GM23338 (cell line): ENCODE data around the gene MLX. TPM values are rescaled to one million over a fixed set of nuclear protein-coding genes. Genes with fewer than 3 reads are reported as not detected.

Experiments used
- ATAC-seq: fragments of 200-7000 bp; cut with Tn5 transposase; 3 replicates; pipeline ENCODE4 v1.9.1; 2020
- DNase-seq: peaks from one replicate; pipeline ENCODE4 v3.0.0-alpha.2; 2015; ENCODE audit warnings: low spot score
- H2AFZ ChIP-seq: fragments of 200-600 bp; sonication (generic); 2 replicates; pipeline ENCODE4 v1.8.0; 2016; ENCODE audit warnings: antibody characterized with exemption, mild to moderate bottlenecking, moderate library complexity
- H3F3A ChIP-seq: fragments of 200-600 bp; sonication (generic); replicated peaks from 2 replicates; pipeline ENCODE4 v1.8.0; 2017; ENCODE audit warnings: antibody characterized with exemption, mixed run types, low read depth
- H3K27ac ChIP-seq: fragments of 200-600 bp; sonication (generic); 2 replicates; pipeline ENCODE4 v1.6.1; 2016; ENCODE audit warnings: low read depth
- H3K27me3 ChIP-seq: fragments of 200-600 bp; sonication (generic); 2 replicates; pipeline ENCODE4 v1.8.0; 2016; ENCODE audit warnings: mild to moderate bottlenecking, mixed run types, moderate library complexity; ENCODE audit not compliant: insufficient read depth
- H3K36me3 ChIP-seq: fragments of 200-600 bp; sonication (generic); 2 replicates; pipeline ENCODE4 v1.8.0; 2016; ENCODE audit warnings: mild to moderate bottlenecking; ENCODE audit not compliant: insufficient read depth
- H3K4me1 ChIP-seq: fragments of 200-600 bp; sonication (generic); 2 replicates; pipeline ENCODE4 v1.8.0; 2016; ENCODE audit warnings: mild to moderate bottlenecking, moderate library complexity; ENCODE audit not compliant: insufficient read depth
- H3K4me2 ChIP-seq: fragments of 200-600 bp; sonication (generic); 2 replicates; pipeline ENCODE4 v1.7.1; 2017; ENCODE audit warnings: mixed run types
- H3K4me3 ChIP-seq: fragments of 200-600 bp; sonication (generic); 2 replicates; pipeline ENCODE4 v1.6.1; 2016; ENCODE audit warnings: mixed run types
- H3K79me2 ChIP-seq: fragments of 200-600 bp; sonication (generic); replicated peaks from 2 replicates; pipeline ENCODE4 v1.8.0; 2017; ENCODE audit warnings: mild to moderate bottlenecking; ENCODE audit not compliant: insufficient read depth
- H3K9me2 ChIP-seq: fragments of 200-600 bp; sonication (generic); 2 replicates; pipeline ENCODE4 v1.8.0; 2017; ENCODE audit not compliant: insufficient read depth
- H4K20me1 ChIP-seq: fragments of 200-600 bp; sonication (generic); replicated peaks from 2 replicates; pipeline ENCODE4 v1.8.0; 2017; ENCODE audit warnings: mild to moderate bottlenecking; ENCODE audit not compliant: insufficient read depth
- H3K27ac Mint-ChIP-seq: 2 replicates; pipeline ENCODE4 v1.8.0; 2020; ENCODE audit warnings: inconsistent platforms, mild to moderate bottlenecking, moderate library complexity, mixed read lengths
- H3K27me3 Mint-ChIP-seq: 3 replicates; pipeline ENCODE4 v1.8.0; 2022; ENCODE audit warnings: low read depth, mild to moderate bottlenecking, moderate library complexity, mixed read lengths, inconsistent platforms; ENCODE audit not compliant: insufficient read depth, poor library complexity
- H3K36me3 Mint-ChIP-seq: 3 replicates; pipeline ENCODE4 v1.8.0; 2021; ENCODE audit warnings: low read depth, mild to moderate bottlenecking, inconsistent platforms, moderate library complexity, mixed read lengths
- H3K4me1 Mint-ChIP-seq: 3 replicates; pipeline ENCODE4 v1.8.0; 2020; ENCODE audit warnings: mild to moderate bottlenecking, inconsistent platforms, mixed read lengths
- H3K4me3 Mint-ChIP-seq: 3 replicates; pipeline ENCODE4 v1.8.0; 2021; ENCODE audit warnings: moderate library complexity, mild to moderate bottlenecking, inconsistent platforms, mixed read lengths
- H3K9me3 Mint-ChIP-seq: 3 replicates; pipeline ENCODE4 v1.8.0; 2020; ENCODE audit warnings: moderate library complexity, mild to moderate bottlenecking, inconsistent platforms, mixed read lengths
- CREB1 ChIP-seq: fragments of 250-450 bp; sonication (Bioruptor Pico); IDR thresholded peaks from 2 replicates; pipeline ENCODE4 v1.5.0; 2020; ENCODE audit warnings: low read depth, mild to moderate bottlenecking, moderate library complexity
- CTCF ChIP-seq, 2 experiments: fragments of 200-600 bp in 1 of 2; sonication (generic) in 1 of 2; conservative IDR thresholded peaks; 2 replicates each; pipeline versions ENCODE4 v1.5.1 to v1.6.1; 2016 to 2017; ENCODE audit warnings: antibody characterized with exemption in 2 of 2, low read depth in 2 of 2, mild to moderate bottlenecking in 2 of 2, moderate library complexity in 1 of 2
- EZH2 ChIP-seq: fragments of 200-600 bp; sonication (generic); IDR thresholded peaks from one replicate; pipeline ENCODE4 v1.8.0; 2017; ENCODE audit warnings: antibody characterized with exemption, mild to moderate bottlenecking, low read depth; ENCODE audit not compliant: unreplicated experiment
- EZH2phosphoT487 ChIP-seq: fragments of 200-600 bp; sonication (generic); IDR thresholded peaks from one replicate; pipeline ENCODE4 v1.8.1; 2018; ENCODE audit warnings: antibody characterized with exemption; ENCODE audit not compliant: unreplicated experiment
- JUNB ChIP-seq: IDR thresholded peaks from one replicate; pipeline ENCODE4 v1.6.1; 2016; ENCODE audit warnings: antibody characterized with exemption; ENCODE audit not compliant: unreplicated experiment
- NANOG ChIP-seq: IDR thresholded peaks from 2 replicates; pipeline ENCODE4 v1.6.1; 2016; ENCODE audit warnings: antibody characterized with exemption, borderline replicate concordance
- POLR2AphosphoS5 ChIP-seq: IDR thresholded peaks from 2 replicates; pipeline ENCODE4 v1.6.1; 2016; ENCODE audit warnings: antibody characterized with exemption, low read depth
- STAT1 ChIP-seq: IDR thresholded peaks from one replicate; pipeline ENCODE4 v1.6.1; 2016; ENCODE audit warnings: antibody characterized with exemption; ENCODE audit not compliant: unreplicated experiment
- ZNF114 ChIP-seq: fragments of 250-450 bp; sonication (Bioruptor Pico); IDR thresholded peaks from 2 replicates; pipeline ENCODE4 v1.5.0; 2020; ENCODE audit warnings: mild to moderate bottlenecking, moderate library complexity
- ZNF331 ChIP-seq: fragments of 250-450 bp; sonication (Bioruptor Pico); IDR thresholded peaks from 2 replicates; pipeline ENCODE4 v1.5.0; 2020; ENCODE audit warnings: low read depth, mild to moderate bottlenecking, moderate library complexity
- polyA plus RNA-seq: library from polyadenylated mRNA; unstranded; fragments of >200 nt; fragmentation: Nextera tagmentation; extraction: Ambion mirVana; gene quantifications from 2 replicates; pipeline ENCODE4 v1.2.1, GENCODE V29; 2016
- total RNA-seq: library from RNA; depleted of rRNA; stranded (reverse); fragments of >200 nt; shearing (Covaris generic); gene quantifications from 2 replicates; pipeline ENCODE4 v1.2.3, GENCODE V29; 2014
- TF ChIP-seq, protein P1 (sequence below): IDR thresholded peaks from 2 replicates; pipeline ENCODE4 v1.6.1; 2016; ENCODE audit warnings: antibody characterized with exemption
- TF ChIP-seq, protein P2 (sequence below): fragments of 250-450 bp; sonication (Bioruptor Pico); IDR thresholded peaks from 2 replicates; pipeline ENCODE4 v1.5.0; 2020; ENCODE audit warnings: mild to moderate bottlenecking, moderate library complexity
- TF ChIP-seq, protein P3 (sequence below): IDR thresholded peaks from one replicate; pipeline ENCODE4 v1.6.1; 2018; ENCODE audit warnings: antibody characterized with exemption; ENCODE audit not compliant: unreplicated experiment

The MLX gene
- total and polyA plus RNA-seq, 2 experiments from 2014 or later, result 33.2 to 34.1 TPM

- Histone ChIP-seq H3K4me2 (no peak overlapping the region), H3K36me3 (peaks cover 17% of the 10 kb centered on the region), H3K9me2 (no peaks in the 10 kb centered on the region), H3K4me3 (no peak overlapping the region), H2AFZ (no peak overlapping the region), H3K79me2 (peaks cover 13% of the 10 kb centered on the region), H4K20me1 (peaks cover 17% of the 10 kb centered on the region), H3K27ac (no peak overlapping the region), H3F3A (peaks cover 8% of the 10 kb centered on the region; the same call in 1 of the 2 replicates), H3K27me3 (no peaks in the 10 kb centered on the region), H3K4me1 (peaks cover 12% of the 10 kb centered on the region)
- Mint-ChIP-seq H3K4me1 (peaks cover 9% of the 10 kb centered on the region; the same call in 2 of the 3 replicates), H3K9me3 (no peaks in the 10 kb centered on the region; the same call in 2 of the 3 replicates), H3K27ac (no peak overlapping the region), H3K27me3 (peaks cover 7% of the 10 kb centered on the region), H3K36me3 (peaks cover 50% of the 10 kb centered on the region), H3K4me3 (no peak overlapping the region)
- DNase-seq (no peak), ATAC-seq (no peak)
- TF ChIP-seq ZNF331 (CRISPR knock-in tag) (no peak), NANOG (no peak), ZNF114 (no peak), EZH2 (no peak), STAT1 (no peak), CREB1 (CRISPR knock-in tag) (no peak), EZH2phosphoT487 (no peak), JUNB (no peak), CTCF (conservative IDR thresholded peaks at IDR 0.05; ENCODE audit: low read depth in 2 of 2) (no peak), POLR2AphosphoS5 (no peak)
- TF ChIP-seq, protein P1, sequence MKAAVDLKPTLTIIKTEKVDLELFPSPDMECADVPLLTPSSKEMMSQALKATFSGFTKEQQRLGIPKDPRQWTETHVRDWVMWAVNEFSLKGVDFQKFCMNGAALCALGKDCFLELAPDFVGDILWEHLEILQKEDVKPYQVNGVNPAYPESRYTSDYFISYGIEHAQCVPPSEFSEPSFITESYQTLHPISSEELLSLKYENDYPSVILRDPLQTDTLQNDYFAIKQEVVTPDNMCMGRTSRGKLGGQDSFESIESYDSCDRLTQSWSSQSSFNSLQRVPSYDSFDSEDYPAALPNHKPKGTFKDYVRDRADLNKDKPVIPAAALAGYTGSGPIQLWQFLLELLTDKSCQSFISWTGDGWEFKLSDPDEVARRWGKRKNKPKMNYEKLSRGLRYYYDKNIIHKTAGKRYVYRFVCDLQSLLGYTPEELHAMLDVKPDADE, result no peak
- TF ChIP-seq, protein P2, sequence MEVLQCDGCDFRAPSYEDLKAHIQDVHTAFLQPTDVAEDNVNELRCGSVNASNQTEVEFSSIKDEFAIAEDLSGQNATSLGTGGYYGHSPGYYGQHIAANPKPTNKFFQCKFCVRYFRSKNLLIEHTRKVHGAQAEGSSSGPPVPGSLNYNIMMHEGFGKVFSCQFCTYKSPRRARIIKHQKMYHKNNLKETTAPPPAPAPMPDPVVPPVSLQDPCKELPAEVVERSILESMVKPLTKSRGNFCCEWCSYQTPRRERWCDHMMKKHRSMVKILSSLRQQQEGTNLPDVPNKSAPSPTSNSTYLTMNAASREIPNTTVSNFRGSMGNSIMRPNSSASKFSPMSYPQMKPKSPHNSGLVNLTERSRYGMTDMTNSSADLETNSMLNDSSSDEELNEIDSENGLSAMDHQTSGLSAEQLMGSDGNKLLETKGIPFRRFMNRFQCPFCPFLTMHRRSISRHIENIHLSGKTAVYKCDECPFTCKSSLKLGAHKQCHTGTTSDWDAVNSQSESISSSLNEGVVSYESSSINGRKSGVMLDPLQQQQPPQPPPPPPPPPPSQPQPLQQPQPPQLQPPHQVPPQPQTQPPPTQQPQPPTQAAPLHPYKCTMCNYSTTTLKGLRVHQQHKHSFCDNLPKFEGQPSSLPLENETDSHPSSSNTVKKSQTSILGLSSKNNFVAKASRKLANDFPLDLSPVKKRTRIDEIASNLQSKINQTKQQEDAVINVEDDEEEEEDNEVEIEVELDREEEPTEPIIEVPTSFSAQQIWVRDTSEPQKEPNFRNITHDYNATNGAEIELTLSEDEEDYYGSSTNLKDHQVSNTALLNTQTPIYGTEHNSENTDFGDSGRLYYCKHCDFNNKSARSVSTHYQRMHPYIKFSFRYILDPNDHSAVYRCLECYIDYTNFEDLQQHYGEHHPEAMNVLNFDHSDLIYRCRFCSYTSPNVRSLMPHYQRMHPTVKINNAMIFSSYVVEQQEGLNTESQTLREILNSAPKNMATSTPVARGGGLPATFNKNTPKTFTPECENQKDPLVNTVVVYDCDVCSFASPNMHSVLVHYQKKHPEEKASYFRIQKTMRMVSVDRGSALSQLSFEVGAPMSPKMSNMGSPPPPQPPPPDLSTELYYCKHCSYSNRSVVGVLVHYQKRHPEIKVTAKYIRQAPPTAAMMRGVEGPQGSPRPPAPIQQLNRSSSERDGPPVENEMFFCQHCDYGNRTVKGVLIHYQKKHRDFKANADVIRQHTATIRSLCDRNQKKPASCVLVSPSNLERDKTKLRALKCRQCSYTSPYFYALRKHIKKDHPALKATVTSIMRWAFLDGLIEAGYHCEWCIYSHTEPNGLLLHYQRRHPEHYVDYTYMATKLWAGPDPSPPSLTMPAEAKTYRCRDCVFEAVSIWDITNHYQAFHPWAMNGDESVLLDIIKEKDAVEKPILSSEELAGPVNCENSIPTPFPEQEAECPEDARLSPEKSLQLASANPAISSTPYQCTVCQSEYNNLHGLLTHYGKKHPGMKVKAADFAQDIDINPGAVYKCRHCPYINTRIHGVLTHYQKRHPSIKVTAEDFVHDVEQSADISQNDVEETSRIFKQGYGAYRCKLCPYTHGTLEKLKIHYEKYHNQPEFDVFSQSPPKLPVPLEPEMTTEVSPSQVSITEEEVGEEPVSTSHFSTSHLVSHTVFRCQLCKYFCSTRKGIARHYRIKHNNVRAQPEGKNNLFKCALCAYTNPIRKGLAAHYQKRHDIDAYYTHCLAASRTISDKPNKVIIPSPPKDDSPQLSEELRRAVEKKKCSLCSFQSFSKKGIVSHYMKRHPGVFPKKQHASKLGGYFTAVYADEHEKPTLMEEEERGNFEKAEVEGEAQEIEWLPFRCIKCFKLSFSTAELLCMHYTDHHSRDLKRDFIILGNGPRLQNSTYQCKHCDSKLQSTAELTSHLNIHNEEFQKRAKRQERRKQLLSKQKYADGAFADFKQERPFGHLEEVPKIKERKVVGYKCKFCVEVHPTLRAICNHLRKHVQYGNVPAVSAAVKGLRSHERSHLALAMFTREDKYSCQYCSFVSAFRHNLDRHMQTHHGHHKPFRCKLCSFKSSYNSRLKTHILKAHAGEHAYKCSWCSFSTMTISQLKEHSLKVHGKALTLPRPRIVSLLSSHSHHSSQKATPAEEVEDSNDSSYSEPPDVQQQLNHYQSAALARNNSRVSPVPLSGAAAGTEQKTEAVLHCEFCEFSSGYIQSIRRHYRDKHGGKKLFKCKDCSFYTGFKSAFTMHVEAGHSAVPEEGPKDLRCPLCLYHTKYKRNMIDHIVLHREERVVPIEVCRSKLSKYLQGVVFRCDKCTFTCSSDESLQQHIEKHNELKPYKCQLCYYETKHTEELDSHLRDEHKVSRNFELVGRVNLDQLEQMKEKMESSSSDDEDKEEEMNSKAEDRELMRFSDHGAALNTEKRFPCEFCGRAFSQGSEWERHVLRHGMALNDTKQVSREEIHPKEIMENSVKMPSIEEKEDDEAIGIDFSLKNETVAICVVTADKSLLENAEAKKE, result no peak
- TF ChIP-seq, protein P3, sequence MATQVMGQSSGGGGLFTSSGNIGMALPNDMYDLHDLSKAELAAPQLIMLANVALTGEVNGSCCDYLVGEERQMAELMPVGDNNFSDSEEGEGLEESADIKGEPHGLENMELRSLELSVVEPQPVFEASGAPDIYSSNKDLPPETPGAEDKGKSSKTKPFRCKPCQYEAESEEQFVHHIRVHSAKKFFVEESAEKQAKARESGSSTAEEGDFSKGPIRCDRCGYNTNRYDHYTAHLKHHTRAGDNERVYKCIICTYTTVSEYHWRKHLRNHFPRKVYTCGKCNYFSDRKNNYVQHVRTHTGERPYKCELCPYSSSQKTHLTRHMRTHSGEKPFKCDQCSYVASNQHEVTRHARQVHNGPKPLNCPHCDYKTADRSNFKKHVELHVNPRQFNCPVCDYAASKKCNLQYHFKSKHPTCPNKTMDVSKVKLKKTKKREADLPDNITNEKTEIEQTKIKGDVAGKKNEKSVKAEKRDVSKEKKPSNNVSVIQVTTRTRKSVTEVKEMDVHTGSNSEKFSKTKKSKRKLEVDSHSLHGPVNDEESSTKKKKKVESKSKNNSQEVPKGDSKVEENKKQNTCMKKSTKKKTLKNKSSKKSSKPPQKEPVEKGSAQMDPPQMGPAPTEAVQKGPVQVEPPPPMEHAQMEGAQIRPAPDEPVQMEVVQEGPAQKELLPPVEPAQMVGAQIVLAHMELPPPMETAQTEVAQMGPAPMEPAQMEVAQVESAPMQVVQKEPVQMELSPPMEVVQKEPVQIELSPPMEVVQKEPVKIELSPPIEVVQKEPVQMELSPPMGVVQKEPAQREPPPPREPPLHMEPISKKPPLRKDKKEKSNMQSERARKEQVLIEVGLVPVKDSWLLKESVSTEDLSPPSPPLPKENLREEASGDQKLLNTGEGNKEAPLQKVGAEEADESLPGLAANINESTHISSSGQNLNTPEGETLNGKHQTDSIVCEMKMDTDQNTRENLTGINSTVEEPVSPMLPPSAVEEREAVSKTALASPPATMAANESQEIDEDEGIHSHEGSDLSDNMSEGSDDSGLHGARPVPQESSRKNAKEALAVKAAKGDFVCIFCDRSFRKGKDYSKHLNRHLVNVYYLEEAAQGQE, result no peak
Observed at GRCh38 chr17:42613699-42614295, 46.9 kb downstream of the MLX start.
